Measurements from ENCODE around the gene IGF2R.
"Not testable (repeated sequence)": the region's sequence is repeated elsewhere in the genome, so short reads cannot be mapped to it uniquely, and the experiment has no call there.

IGF2R gene

GRCh38 chr6:160089534-160089897 is 120.6 kb downstream of the IGF2R start:
- H3K27ac ChIP-seq (ENCODE audit: low read length) = no peak overlapping the region
- DNase-seq (no peak), ATAC-seq (ENCODE audit: insufficient read depth, low read depth) (no peak)
- no peak overlapping the region for H3K4me3 ChIP-seq (ENCODE audit: low read depth in 1 of 2, low read length in 2 of 2)
- H3K4me2 ChIP-seq (ENCODE audit: insufficient read depth, low read length) = no peak overlapping the region
- no peaks in the 10 kb centered on the region for H3K4me1 ChIP-seq (ENCODE audit: insufficient read depth, low read length)
- H3K9ac ChIP-seq (ENCODE audit: low read depth, low read length) = no peak overlapping the region
- H2AFZ ChIP-seq (ENCODE audit: low read depth, low read length) = no peak overlapping the region
- H3K9me3 ChIP-seq (ENCODE audit: insufficient read depth, low read length, severe bottlenecking) = no peaks in the 10 kb centered on the region
- H4K20me1 ChIP-seq (ENCODE audit: insufficient read depth, low read length) = peaks cover 16% of the 10 kb centered on the region; the same call in 1 of the 2 replicates
- no peaks in the 10 kb centered on the region for H3K79me2 ChIP-seq (ENCODE audit: insufficient read depth, low read length)
- H3K36me3 ChIP-seq (ENCODE audit: insufficient read depth, low read length) = peaks cover 99% of the 10 kb centered on the region
- H3K27me3 ChIP-seq (ENCODE audit: insufficient read depth, low read length, poor library complexity) = no peaks in the 10 kb centered on the region
- TF ChIP-seq EZH2 (IDR thresholded peaks at IDR 0.05; ENCODE audit: borderline replicate concordance, low read depth, low read length, severe bottlenecking) (no peak), CTCF (IDR thresholded peaks at IDR 0.05; ENCODE audit: borderline replicate concordance, extremely low read depth, low read length, poor library complexity, severe bottlenecking) (no peak)

- H3K9me3 ChIP-seq (ENCODE audit: insufficient read depth, low read length, severe bottlenecking); H2AFZ ChIP-seq (ENCODE audit: low read depth, low read length); H3K27me3 ChIP-seq (ENCODE audit: insufficient read depth, low read length, poor library complexity); H3K9ac ChIP-seq (ENCODE audit: low read depth, low read length); ATAC-seq (ENCODE audit: insufficient read depth, low read depth); H3K4me2 ChIP-seq (ENCODE audit: insufficient read depth, low read length); H3K79me2 ChIP-seq (ENCODE audit: insufficient read depth, low read length); DNase-seq; H3K4me1 ChIP-seq (ENCODE audit: insufficient read depth, low read length); H3K27ac ChIP-seq (ENCODE audit: low read length); H3K4me3 ChIP-seq (ENCODE audit: low read depth in 1 of 2, low read length in 2 of 2): not testable (repeated sequence)
- peaks cover 97% of the 10 kb centered on the region for H3K36me3 ChIP-seq (ENCODE audit: insufficient read depth, low read length)
- H4K20me1 ChIP-seq (ENCODE audit: insufficient read depth, low read length) = peaks cover 19% of the 10 kb centered on the region
Measured at GRCh38 chr6:160090442-160091239, 121.8 kb downstream of the IGF2R start.

GRCh38 chr6:160092176-160092575 is 123.3 kb downstream of the IGF2R start:
- ATAC-seq (ENCODE audit: insufficient read depth, low read depth); H3K9me3 ChIP-seq (ENCODE audit: insufficient read depth, low read length, severe bottlenecking): not testable (repeated sequence)
- peaks cover 97% of the 10 kb centered on the region for H3K36me3 ChIP-seq (ENCODE audit: insufficient read depth, low read length)

GRCh38 chr6:160092602-160093001 is 123.7 kb downstream of the IGF2R start:
- no peak overlapping the region for H3K4me2 ChIP-seq (ENCODE audit: insufficient read depth, low read length)
- no peaks in the 10 kb centered on the region for H3K4me1 ChIP-seq (ENCODE audit: insufficient read depth, low read length)
- peaks cover 6% of the 10 kb centered on the region; the same call in 1 of the 2 replicates for H3K79me2 ChIP-seq (ENCODE audit: insufficient read depth, low read length)
- no peaks in the 10 kb centered on the region for H3K9me3 ChIP-seq (ENCODE audit: insufficient read depth, low read length, severe bottlenecking)
- H3K27me3 ChIP-seq (ENCODE audit: insufficient read depth, low read length, poor library complexity) = no peaks in the 10 kb centered on the region
- no peak for TF ChIP-seq CTCF (IDR thresholded peaks at IDR 0.05; ENCODE audit: borderline replicate concordance, extremely low read depth, low read length, poor library complexity, severe bottlenecking)
- TF ChIP-seq EZH2 (IDR thresholded peaks at IDR 0.05; ENCODE audit: borderline replicate concordance, low read depth, low read length, severe bottlenecking) = no peak
- peaks cover 15% of the 10 kb centered on the region; the same call in 1 of the 2 replicates for H4K20me1 ChIP-seq (ENCODE audit: insufficient read depth, low read length)
- ATAC-seq (ENCODE audit: insufficient read depth, low read depth) = no peak
- H3K36me3 ChIP-seq (ENCODE audit: insufficient read depth, low read length) = peaks cover 98% of the 10 kb centered on the region
- no peak for DNase-seq
- no peak overlapping the region for H3K9ac ChIP-seq (ENCODE audit: low read depth, low read length)
- H2AFZ ChIP-seq (ENCODE audit: low read depth, low read length) = no peak overlapping the region
- H3K4me3 ChIP-seq (ENCODE audit: low read depth in 1 of 2, low read length in 2 of 2) = no peak overlapping the region
- no peak overlapping the region for H3K27ac ChIP-seq (ENCODE audit: low read length)

More at GRCh38 chr6:160092176-160092575, 123.3 kb downstream of the IGF2R start:
- H3K9ac ChIP-seq (ENCODE audit: low read depth, low read length); H3K4me1 ChIP-seq (ENCODE audit: insufficient read depth, low read length); H3K4me3 ChIP-seq (ENCODE audit: low read depth in 1 of 2, low read length in 2 of 2); H3K27me3 ChIP-seq (ENCODE audit: insufficient read depth, low read length, poor library complexity); DNase-seq; H3K79me2 ChIP-seq (ENCODE audit: insufficient read depth, low read length); H2AFZ ChIP-seq (ENCODE audit: low read depth, low read length); H3K4me2 ChIP-seq (ENCODE audit: insufficient read depth, low read length); H3K27ac ChIP-seq (ENCODE audit: low read length): not testable (repeated sequence)
- H4K20me1 ChIP-seq (ENCODE audit: insufficient read depth, low read length) = peaks cover 19% of the 10 kb centered on the region; the same call in 1 of the 2 replicates
